Measurements from ENCODE around the gene ZNF853. TPM values are rescaled to one million over a fixed set of nuclear protein-coding genes. Genes with fewer than 3 reads are reported as not detected.

The ZNF853 gene
- total and polyA plus RNA-seq, 2 of the 8 experiments (the other 6 are each of a cell fraction or from before 2014, with no cell fraction given) = 4.3 to 5.7 TPM

- H3K4me3 ChIP-seq (ENCODE audit: extremely low read depth in 1 of 4, insufficient read depth in 2 of 4, low read depth in 3 of 4, low read length in 4 of 4) = peak overlapping the region in 2 of 4 experiments; percentile 59 to 77; a peak in 2 of 8 replicates
- ChIA-PET POLR2A (ENCODE audit: partially characterized antibody) (interaction anchor here (0.7 to 3.5 kb wide), 5 partner anchors 11 to 65 kb away, joined by 3 to 25 read pairs (median 3); partner anchors contain the start of gene INTS15), CTCF (ENCODE audit: partially characterized antibody) (interaction anchor here (0.6 to 1.4 kb wide), 9 partner anchors 10 to 146 kb away, joined by 3 to 6 read pairs (median 3); no protein-coding TSS in a partner anchor)
- H3K23ac ChIP-seq (ENCODE audit: insufficient read length) = no peak overlapping the region
- no peak overlapping the region for H2BK5ac ChIP-seq (ENCODE audit: low read depth, low read length)
- 88% methylated on average over 18 of the region's 18 CpGs; no CpG with 5 or more reads in 1 of the 2 experiments for WGBS, 2 experiments (ENCODE audit: extremely low coverage in 1 of 2, insufficient coverage in 1 of 2, insufficient read length in 1 of 2, insufficient replicate concordance in 2 of 2, low coverage in 1 of 2, low lambda C conversion rate in 2 of 2, missing lambda C conversion rate in 1 of 2)
- H3K9ac ChIP-seq (replicated peaks in 1 of 4; ENCODE audit: extremely low read depth in 1 of 4, low read depth in 3 of 4, low read length in 3 of 4) = no peak overlapping the region
- no peak overlapping the region for H2BK20ac ChIP-seq (ENCODE audit: low read length)
- no peaks in the 10 kb centered on the region for H3K79me1 ChIP-seq (ENCODE audit: low read depth, low read length)
- no peaks in the 10 kb centered on the region for H3K9me3 ChIP-seq (ENCODE audit: insufficient read depth in 2 of 2, low read depth in 1 of 2, low read length in 1 of 2)
- H4K5ac ChIP-seq (ENCODE audit: insufficient read length, low read depth, low read length) = no peak overlapping the region
- H3K18ac ChIP-seq (ENCODE audit: extremely low read depth, low read length) = no peak overlapping the region
- no peak overlapping the region for H2BK120ac ChIP-seq (replicated peaks; ENCODE audit: low read depth, low read length)
- no peak overlapping the region for H3K27ac ChIP-seq (ENCODE audit: low read depth, low read length)
- H3K36me3 ChIP-seq (ENCODE audit: control insufficient read depth in 2 of 4, insufficient read depth in 4 of 4, low read length in 3 of 4) = peaks cover 9 to 31% (median 22%) of the 10 kb centered on the region in 4 experiments; a peak in 7 of 8 replicates
- no peaks in the 10 kb centered on the region for H3K79me2 ChIP-seq (ENCODE audit: control insufficient read depth in 1 of 2, insufficient read depth in 2 of 2, low read length in 2 of 2)
- no peak for DNase-seq (ENCODE audit: low read depth in 1 of 2, low spot score in 2 of 2)
- no peaks in the 10 kb centered on the region; the same call in 1 of the 2 replicates for H3K23me2 ChIP-seq (ENCODE audit: low read depth, low read length)
- H3K56ac ChIP-seq (replicated peaks; ENCODE audit: insufficient read length, low read depth, low read length) = no peak overlapping the region
- no peak overlapping the region for H3K4ac ChIP-seq (replicated peaks; ENCODE audit: insufficient read length, low read depth, low read length)
- no peak overlapping the region for H2BK12ac ChIP-seq (ENCODE audit: low read depth, low read length)
- no peak overlapping the region for H2AFZ ChIP-seq (ENCODE audit: low read length)
- peak overlapping the region; percentile 58 to 71 for H3K4me2 ChIP-seq (ENCODE audit: insufficient read depth in 1 of 2, low read depth in 2 of 2, low read length in 2 of 2)
- H2BK15ac ChIP-seq (ENCODE audit: low read length) = no peak overlapping the region
- no peak overlapping the region for H4K8ac ChIP-seq (ENCODE audit: extremely low read depth, insufficient read depth, low read length)
- H3K4me1 ChIP-seq (replicated peaks in 1 of 4; ENCODE audit: control insufficient read depth in 3 of 4, insufficient read depth in 4 of 4, low read length in 3 of 4) = no peaks in the 10 kb centered on the region
- H4K91ac ChIP-seq (replicated peaks; ENCODE audit: insufficient read length, low read length) = no peak overlapping the region
- no peak overlapping the region for H3K14ac ChIP-seq (ENCODE audit: insufficient read length)
- H3K27me3 ChIP-seq (replicated peaks in 1 of 4; ENCODE audit: control insufficient read depth in 3 of 4, extremely low read depth in 1 of 4, insufficient read depth in 3 of 4, low read length in 3 of 4) = no peaks in the 10 kb centered on the region
- FAIRE-seq = no peak
- TF ChIP-seq RAD21 (IDR thresholded peaks at IDR 0.05 in 1 of 2, conservative IDR thresholded peaks at IDR 0.05 in 1 of 2; ENCODE audit: low read depth in 2 of 2, low read length in 2 of 2) (no peak), TCF12 (IDR thresholded peaks at IDR 0.05; ENCODE audit: low read depth, low read length) (no peak)
- H2AK5ac ChIP-seq (ENCODE audit: low read depth, low read length) = no peak overlapping the region
- no peaks in the 10 kb centered on the region for H4K20me1 ChIP-seq (replicated peaks in 1 of 2; ENCODE audit: control insufficient read depth in 1 of 2, insufficient read depth in 2 of 2, low read length in 2 of 2)
Observed at GRCh38 chr7:6578114-6579084, 37.0 kb upstream of the ZNF853 start.
